GM13977 (cell line): ENCODE measurements around the gene TXNDC11.

Source experiments
- DNase-seq: peaks from one replicate; pipeline ENCODE4 v3.0.0; 2012; ENCODE audit warnings: low spot score
- CTCF ChIP-seq: IDR thresholded peaks from 2 replicates; pipeline ENCODE4 v1.5.1; 2012; ENCODE audit warnings: mild to moderate bottlenecking, control low read depth; ENCODE audit not compliant: insufficient read depth; ENCODE audit errors: extremely low read depth, missing control alignments
- in situ Hi-C: fragments of 300-500 bp; cut with MboI; formaldehyde crosslinking; loops from one replicate; pipeline ENCODE4 v1.12.0; 2022; ENCODE audit warnings: low sequenced_read_pairs, low pct_unique_long_range_greater_than_20kb, mixed read lengths, inconsistent platforms; ENCODE audit not compliant: unreplicated experiment

TXNDC11 gene

GRCh38 chr16:11655655-11656054 is 87.0 kb downstream of the TXNDC11 start:
- in situ Hi-C loops = loop anchor here (10.0 kb wide), 1 partner anchor 159 kb away; no protein-coding TSS in a partner anchor
- DNase-seq = no peak
- no peak for TF ChIP-seq CTCF

GRCh38 chr16:11651796-11652195 is 90.9 kb downstream of the TXNDC11 start:
- in situ Hi-C loops = loop anchor here (10.0 kb wide), 1 partner anchor 163 kb away; no protein-coding TSS in a partner anchor

GRCh38 chr16:11650641-11651591 is 91.7 kb downstream of the TXNDC11 start:
- no peak for TF ChIP-seq CTCF
- no peak for DNase-seq
- in situ Hi-C loops = loop anchor here (10.0 kb wide), 1 partner anchor 164 kb away; no protein-coding TSS in a partner anchor

More at GRCh38 chr16:11651796-11652195, 90.9 kb downstream of the TXNDC11 start:
- TF ChIP-seq CTCF = no peak
- no peak for DNase-seq

GRCh38 chr16:11649276-11649675 is 93.4 kb downstream of the TXNDC11 start:
- no peak for TF ChIP-seq CTCF
- no peak for DNase-seq
- in situ Hi-C loops = loop anchor here (10.0 kb wide), 1 partner anchor 114 kb away; no protein-coding TSS in a partner anchor

GRCh38 chr16:11642765-11643116 is 99.9 kb downstream of the TXNDC11 start:
- TF ChIP-seq CTCF = no peak
- DNase-seq = no peak
- in situ Hi-C loops = loop anchor here (10.0 kb wide), 1 partner anchor 108 kb away; no protein-coding TSS in a partner anchor

GRCh38 chr16:11640987-11641817 is 101.5 kb downstream of the TXNDC11 start:
- no peak for DNase-seq

More at GRCh38 chr16:11640987-11641817, 101.5 kb downstream of the TXNDC11 start:
- TF ChIP-seq CTCF = peak; percentile 73
- in situ Hi-C loops = loop anchor here (10.0 kb wide), 1 partner anchor 106 kb away; no protein-coding TSS in a partner anchor
